ENCODE measurements around the gene TMPRSS11B.
"Not testable (repeated sequence)": the region's sequence is repeated elsewhere in the genome, so short reads cannot be mapped to it uniquely, and the experiment has no call there.

Gene TMPRSS11B

DNA sequence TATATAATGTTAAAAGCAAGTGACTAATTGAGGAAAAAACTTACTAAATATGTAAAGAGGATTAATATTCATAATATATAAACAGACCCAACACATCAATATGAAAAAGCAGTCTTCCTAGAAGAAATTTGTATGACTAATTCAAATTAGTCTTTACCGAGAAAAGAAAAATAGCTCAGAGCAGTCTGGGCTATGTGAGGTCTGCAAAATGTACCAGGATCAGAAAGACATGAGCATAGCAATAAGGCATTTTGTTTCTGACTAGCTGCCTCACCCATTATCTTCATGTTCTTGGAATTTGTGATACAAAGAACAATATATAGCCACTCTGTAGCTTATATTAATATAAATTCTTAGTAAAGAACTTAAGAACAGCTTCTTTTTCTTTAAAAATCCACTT is 13.7 kb upstream of the TMPRSS11B start:
- DNase-seq (ENCODE audit: insufficient read length, low spot score) (no peak), FAIRE-seq (no peak)
- no peak for TF ChIP-seq POLR2A (IDR thresholded peaks at IDR 0.05; ENCODE audit: low read depth, low read length)

DNA sequence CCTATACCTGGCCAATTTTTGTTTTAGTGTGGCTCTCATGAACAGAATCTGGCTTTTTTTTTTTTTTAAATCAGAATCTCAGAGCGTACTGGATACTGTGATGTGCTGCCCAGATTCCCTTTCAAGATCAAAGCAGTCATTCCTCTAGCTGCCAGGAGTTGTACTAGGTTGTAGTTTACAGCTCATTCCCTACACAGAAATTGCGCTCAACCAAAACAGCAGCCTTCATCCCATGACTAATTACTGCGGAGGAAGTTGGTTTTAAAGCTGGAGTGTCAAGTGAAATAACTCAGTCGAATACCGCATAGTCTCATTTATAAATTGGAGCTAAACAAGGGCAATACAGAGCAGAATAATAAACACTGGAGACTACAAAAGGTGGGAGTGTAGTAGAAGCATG is 12.2 kb upstream of the TMPRSS11B start:
- DNase-seq (ENCODE audit: insufficient read length, low spot score) (no peak), FAIRE-seq (no peak)
- no peak for TF ChIP-seq POLR2A (IDR thresholded peaks at IDR 0.05; ENCODE audit: low read depth, low read length)

DNA sequence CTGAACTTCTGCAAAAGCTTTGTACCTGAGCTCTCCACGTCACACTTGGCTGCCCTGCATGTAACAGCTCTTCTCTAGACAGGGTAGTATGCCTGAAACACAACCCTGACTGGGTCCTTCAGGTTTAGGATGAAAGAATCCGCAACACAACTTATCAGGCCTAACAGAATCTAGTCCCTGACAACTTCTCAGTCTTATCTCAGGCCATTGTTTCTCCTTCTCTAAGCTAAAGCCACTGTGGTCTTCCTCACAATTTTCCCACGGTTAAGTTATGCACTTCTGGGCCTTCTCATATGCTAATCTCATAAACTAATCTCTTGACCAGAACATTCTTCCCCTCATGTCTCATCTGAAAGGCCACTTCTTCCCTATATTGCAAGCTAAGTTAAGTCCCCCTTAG is 10.8 kb upstream of the TMPRSS11B start:
- no peak for TF ChIP-seq POLR2A (IDR thresholded peaks at IDR 0.05; ENCODE audit: low read depth, low read length)
- FAIRE-seq (no peak), DNase-seq (ENCODE audit: insufficient read length, low spot score) (no peak)

DNA sequence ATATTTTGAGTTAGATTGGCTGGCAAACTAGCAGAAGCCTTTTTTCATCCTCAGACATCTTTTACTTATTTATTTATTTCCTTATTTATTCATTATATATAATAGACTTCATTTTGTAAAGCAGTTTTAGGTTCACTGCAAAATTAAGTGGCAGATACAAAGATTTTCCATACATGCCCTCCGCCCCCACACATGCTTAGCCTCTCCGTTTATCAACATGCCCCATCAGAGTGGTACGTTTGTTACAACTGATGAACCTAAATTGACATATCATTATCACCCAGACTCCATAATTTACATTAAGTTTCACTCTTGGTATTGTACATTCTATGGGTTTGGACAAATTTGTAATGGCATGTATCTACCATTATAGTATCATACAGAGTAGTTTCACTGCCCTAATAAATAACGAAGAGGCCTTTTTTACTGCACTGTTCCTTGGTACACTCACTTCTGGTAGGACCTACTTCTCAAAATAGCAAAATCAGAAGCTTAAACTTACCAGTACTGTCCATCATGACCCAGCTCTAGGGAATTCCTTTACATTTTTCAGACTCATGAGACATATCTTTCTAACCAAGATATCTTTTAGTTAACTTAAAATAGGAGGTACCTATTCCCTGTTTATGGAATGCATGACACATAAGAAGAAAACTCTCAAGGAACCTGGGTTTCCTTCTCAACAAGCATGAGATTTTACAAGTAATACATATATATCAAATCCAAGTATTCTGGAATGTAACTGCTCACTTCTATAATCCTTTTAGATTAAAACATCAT is 4.8 kb upstream of the TMPRSS11B start:
- FAIRE-seq: no peak
- no peak for DNase-seq (ENCODE audit: insufficient read length, low spot score)
- no peak for TF ChIP-seq POLR2A (IDR thresholded peaks at IDR 0.05; ENCODE audit: low read depth, low read length)

DNA sequence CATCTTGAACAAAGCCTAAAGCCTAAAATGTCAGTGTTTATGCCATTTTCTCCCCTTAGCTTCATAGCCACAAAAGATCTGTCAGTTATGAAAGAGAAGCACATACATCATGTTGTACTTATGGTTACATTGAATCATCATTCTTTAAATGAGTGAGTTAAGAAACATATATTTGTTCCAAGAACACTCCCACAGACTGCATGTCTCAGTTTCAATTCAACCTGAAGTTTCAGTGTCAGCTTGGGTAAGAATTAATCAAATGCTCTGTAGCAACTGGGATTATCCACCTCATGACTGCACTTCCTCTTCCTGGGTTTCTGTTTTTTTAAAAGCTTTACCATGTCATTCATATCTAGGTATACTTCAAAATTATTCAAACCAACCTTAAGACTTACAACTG is 3.9 kb upstream of the TMPRSS11B start:
- FAIRE-seq (no peak), DNase-seq (ENCODE audit: insufficient read length, low spot score) (no peak)
- TF ChIP-seq POLR2A (IDR thresholded peaks at IDR 0.05; ENCODE audit: low read depth, low read length): no peak

DNA sequence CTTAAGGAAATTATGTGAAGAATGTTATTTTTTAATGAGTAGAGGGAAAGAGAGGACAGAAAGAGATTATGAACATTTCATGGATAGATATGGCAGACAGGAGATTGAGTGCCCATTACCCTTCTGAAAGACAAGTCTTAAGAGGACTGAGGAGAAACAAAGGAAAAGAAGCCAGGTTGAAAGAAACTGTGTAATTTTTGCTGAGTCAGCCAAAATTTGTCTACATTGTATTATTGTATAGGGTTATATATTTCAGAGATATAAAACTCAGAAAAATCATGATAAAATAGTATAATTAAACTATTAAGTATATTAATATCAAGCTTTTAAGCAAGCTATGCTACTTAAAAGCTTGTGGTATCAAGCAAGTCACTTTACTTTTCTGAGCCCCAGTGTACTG is 4.9 kb downstream of the TMPRSS11B start:
- FAIRE-seq (no peak), DNase-seq (ENCODE audit: insufficient read length, low spot score) (no peak)
- TF ChIP-seq POLR2A (IDR thresholded peaks at IDR 0.05; ENCODE audit: low read depth, low read length): no peak

DNA sequence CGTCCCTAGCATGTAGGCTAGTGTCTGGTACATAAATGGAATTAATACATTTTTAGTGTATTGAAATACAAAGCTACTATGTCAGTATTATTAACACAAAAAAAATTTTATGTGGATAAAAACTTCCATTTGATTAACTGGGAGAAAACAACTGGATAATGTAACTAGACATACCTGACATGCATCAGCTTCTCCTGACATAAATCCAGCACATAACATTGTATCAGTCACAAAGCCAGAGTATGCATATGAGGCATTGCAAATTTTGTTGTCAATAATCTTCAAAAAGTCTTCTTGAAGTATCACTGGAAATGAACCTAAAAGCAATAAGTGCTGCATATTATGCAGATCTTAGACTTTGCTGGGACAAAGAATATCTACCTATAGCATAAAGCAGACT is 16.9 kb downstream of the TMPRSS11B start:
- TF ChIP-seq POLR2A (IDR thresholded peaks at IDR 0.05; ENCODE audit: low read depth, low read length): no peak
- no peak for DNase-seq (ENCODE audit: insufficient read length, low spot score)
- FAIRE-seq: no peak

DNA sequence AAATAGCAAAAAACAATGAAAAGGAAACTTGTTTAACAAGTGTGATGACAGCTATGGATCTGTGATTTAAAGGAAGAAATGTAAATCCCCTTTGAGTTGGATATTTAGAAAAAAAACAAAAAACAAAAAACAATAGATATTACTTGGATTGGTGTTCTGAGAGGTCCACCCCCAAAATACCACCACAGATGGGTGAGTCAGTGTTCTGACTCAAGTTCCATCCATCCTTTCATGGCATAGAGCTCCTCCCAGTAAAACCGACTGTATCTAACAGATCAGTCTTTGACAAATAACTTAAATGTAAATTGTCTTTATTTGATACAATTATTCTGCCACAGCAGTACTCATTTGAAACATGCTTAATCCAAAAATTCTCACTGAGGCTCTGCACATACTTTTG is 27.4 kb downstream of the TMPRSS11B start:
- FAIRE-seq (no peak), DNase-seq (ENCODE audit: insufficient read length, low spot score) (no peak)
- no peak for TF ChIP-seq POLR2A (IDR thresholded peaks at IDR 0.05; ENCODE audit: low read depth, low read length)

DNA sequence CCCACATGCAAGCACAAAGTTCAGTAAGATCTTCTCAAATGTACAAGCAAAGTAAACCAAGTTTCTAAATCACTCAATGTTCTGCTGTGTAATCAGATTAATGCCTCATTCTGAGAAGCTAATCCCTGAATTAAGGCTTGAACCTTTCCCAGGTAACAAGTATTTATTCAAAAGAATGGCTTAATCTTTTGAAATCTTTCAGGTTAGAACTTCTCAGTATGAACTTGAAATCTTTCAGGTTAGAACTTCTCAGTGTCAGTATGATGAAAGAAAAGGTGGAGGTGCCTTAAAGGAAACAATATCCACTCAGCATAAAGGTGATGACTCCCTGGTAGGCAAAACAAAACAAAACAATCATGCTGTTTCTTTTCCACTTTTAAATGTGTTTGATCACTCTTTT is 29.0 kb downstream of the TMPRSS11B start:
- no peak for TF ChIP-seq POLR2A (IDR thresholded peaks at IDR 0.05; ENCODE audit: low read depth, low read length)
- DNase-seq (ENCODE audit: insufficient read length, low spot score) (no peak), FAIRE-seq (no peak)

DNA sequence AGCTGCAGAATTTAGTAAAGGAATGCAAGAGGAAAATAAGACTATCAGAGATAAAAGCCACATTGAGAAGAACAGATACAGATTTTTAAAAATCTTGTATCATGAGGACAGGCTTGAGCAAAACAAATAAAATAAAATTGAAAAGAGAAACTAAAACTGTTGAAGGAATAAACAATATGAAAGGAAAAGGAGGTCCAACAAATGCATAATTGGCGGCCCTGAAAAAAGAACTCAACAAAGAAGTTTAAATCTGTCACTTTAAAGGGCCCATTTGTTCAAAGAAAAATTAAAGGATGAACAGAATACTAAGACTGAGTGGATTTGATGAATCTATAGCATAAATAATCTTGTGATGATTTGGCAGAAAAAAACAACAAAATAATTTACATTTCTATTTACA is 36.5 kb downstream of the TMPRSS11B start:
- no peak for TF ChIP-seq POLR2A (IDR thresholded peaks at IDR 0.05; ENCODE audit: low read depth, low read length)
- no peak for FAIRE-seq
- DNase-seq (ENCODE audit: insufficient read length, low spot score): no peak

DNA sequence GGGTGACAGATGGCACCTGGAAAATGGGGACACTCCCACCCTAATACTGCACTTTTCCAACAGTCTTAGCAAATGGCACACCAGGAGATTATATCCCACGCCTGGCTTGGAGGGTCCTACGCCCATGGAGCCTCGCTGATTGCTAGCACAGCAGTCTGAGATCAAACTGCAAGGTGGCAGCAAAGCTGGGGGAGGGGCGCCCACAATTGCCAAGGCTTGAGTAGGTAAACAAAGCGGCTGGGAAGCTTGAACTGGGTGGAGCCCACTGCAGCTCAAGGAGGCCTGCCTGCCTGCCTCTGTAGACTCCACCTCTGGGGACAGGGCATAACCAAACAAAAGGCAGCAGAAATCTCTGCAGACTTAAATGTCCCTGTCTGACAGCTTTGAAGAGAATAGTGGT is 51.2 kb downstream of the TMPRSS11B start:
- DNase-seq (ENCODE audit: insufficient read length, low spot score); FAIRE-seq: not testable (repeated sequence)

DNA sequence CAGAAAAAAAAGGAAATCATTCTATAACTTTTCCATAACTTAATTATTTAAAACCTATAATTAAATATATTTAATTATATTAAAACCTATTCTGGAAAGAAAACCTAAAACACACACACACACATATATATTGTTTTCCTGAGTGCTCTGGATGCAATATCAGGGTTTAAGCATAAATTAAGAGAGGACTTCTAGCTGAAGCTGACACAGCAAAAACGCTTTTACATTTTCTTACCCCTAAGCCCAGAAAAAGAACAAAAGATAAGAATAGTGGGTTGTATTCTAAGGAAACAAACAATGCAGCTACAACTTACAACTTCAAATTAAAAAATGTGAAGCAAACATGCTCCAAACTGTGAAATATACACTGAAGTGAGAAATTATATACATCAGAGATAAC is 52.3 kb downstream of the TMPRSS11B start:
- no peak for FAIRE-seq
- no peak for DNase-seq (ENCODE audit: insufficient read length, low spot score)
- TF ChIP-seq POLR2A (IDR thresholded peaks at IDR 0.05; ENCODE audit: low read depth, low read length): no peak

DNA sequence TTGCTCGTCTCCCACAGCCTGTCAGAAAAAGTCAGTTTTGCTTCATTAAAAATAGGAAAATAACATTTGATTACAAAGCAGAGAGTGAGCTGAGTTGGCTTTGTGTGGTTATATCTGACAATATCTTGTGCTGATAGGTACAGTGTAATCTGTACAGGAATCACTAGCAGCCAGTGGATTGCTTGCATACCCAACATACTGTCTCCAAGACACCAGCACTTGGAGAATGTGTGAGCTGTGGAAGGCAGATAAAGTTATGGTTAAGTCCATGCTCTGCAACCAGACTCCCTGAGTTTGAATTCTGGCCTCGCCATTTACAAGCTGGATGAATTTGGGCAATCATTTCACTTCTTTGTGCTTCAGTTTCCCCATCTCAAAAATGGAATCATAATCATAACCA is 58.3 kb downstream of the TMPRSS11B start:
- DNase-seq (ENCODE audit: insufficient read length, low spot score) (no peak), FAIRE-seq (no peak)
- no peak for TF ChIP-seq POLR2A (IDR thresholded peaks at IDR 0.05; ENCODE audit: low read depth, low read length)

DNA sequence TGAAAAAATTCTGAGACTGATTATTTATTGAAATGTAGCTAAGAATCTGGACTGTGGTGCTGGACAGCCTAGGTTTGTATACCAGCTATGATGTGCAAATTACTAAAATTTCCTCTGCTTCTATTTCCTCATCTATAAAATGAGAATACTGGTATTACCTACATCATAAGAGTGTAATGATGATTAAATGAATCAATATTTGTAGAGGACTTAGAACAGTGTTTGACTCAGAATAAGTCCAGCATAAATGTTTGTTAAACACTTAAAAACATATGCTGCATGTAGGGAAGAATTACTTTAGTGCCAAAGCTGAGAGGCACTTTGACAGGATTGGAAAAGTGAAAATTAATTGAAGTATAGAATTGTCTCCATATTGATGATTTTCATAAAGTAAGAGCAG is 60.6 kb downstream of the TMPRSS11B start:
- FAIRE-seq (no peak), DNase-seq (ENCODE audit: insufficient read length, low spot score) (no peak)
- TF ChIP-seq POLR2A (IDR thresholded peaks at IDR 0.05; ENCODE audit: low read depth, low read length): no peak

DNA sequence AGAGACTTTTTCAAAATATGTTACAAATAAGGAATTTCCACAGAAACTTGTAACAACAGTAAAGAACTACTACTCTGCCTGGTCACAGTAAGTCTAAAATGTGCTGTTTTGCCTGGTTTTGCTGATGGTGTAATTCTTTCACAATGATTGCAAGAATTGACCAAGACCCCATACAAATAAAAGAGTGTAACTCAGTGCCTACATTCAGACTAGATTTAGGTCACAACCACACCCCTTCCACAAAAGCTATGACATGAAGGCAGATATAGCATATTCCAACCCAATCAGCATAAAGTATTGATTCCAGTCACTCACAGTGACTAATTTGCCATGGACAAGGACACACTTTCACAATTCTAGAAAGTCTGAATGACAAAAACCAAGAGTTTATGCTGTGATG is 62.1 kb downstream of the TMPRSS11B start:
- no peak for TF ChIP-seq POLR2A (IDR thresholded peaks at IDR 0.05; ENCODE audit: low read depth, low read length)
- no peak for FAIRE-seq

DNA sequence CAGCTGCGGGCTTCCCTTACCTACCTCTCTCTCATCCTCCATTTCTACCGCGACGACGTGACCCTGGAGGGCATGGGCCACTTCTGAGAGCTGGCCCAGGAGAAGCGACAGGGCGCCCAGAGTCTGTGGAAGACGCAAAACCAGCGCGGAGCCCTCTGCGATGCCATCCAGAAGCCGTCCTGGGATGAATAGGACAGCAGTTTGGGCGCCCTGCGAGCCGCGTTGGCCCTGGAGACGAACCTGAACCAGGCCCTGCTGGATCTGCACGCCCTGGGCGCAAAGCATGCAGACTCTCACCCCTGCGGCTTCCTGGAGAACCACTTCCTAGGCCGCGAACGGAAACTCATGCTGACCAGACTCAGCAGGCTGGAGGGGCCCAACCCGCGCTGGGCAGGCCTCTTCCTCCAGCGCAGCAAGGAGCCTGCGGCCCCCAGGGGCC is 63.1 kb downstream of the TMPRSS11B start:
- no peak for TF ChIP-seq POLR2A (IDR thresholded peaks at IDR 0.05; ENCODE audit: low read depth, low read length)
- FAIRE-seq (no peak), DNase-seq (ENCODE audit: insufficient read length, low spot score) (no peak)

More for the DNA sequence above, 62.1 kb downstream of the TMPRSS11B start:
- DNase-seq (ENCODE audit: insufficient read length, low spot score): no peak
